Upper lobe of left lung (tissue), 6 donors: ENCODE measurements around the gene ZNF44. TPM values are rescaled to one million over a fixed set of nuclear protein-coding genes. Genes with fewer than 3 reads are reported as not detected.

Experiments
- ATAC-seq, 2 donors: fragments of 200-7000 bp; cut with Tn5 transposase; one replicate each; pipeline ENCODE4 v1.9.1; 2022; ENCODE audit warnings: mild to moderate bottlenecking in 2 of 2, moderate library complexity in 2 of 2; ENCODE audit not compliant: low FRiP score in 2 of 2
- DNase-seq, 2 donors: peaks; one replicate each; pipeline ENCODE4 v3.0.0-alpha.2; 2019 to 2020
- H3K27ac ChIP-seq, 4 donors: fragments of 200-600 bp; sonication (generic); one replicate each; pipeline ENCODE4 v1.5.1; 2016 to 2019
- H3K27me3 ChIP-seq, 4 donors: fragments of 200-600 bp; sonication (generic); one replicate each; pipeline ENCODE4 v1.5.1; 2017 to 2019
- H3K36me3 ChIP-seq, 4 donors: fragments of 200-600 bp; sonication (generic); one replicate each; pipeline ENCODE4 v1.5.1; 2016 to 2019
- H3K4me1 ChIP-seq, 4 donors: fragments of 200-600 bp; sonication (generic); one replicate each; pipeline ENCODE4 v1.5.1; 2018 to 2019
- H3K4me3 ChIP-seq, 4 donors: fragments of 200-600 bp; sonication (generic); one replicate each; pipeline ENCODE4 v1.5.1; 2017 to 2019; ENCODE audit warnings: mild to moderate bottlenecking in 2 of 4, moderate library complexity in 1 of 4
- H3K9me3 ChIP-seq, 4 donors: fragments of 200-600 bp; sonication (generic); one replicate each; pipeline ENCODE4 v1.5.1; 2018 to 2019
- CTCF ChIP-seq, 6 experiments: fragments of 450-650 bp in 4 of 6; fragments of 200-600 bp in 2 of 6; sonication (generic) in 2 of 6; IDR thresholded peaks; one replicate each; pipeline ENCODE4 v1.5.1; 2016 to 2019; ENCODE audit warnings: antibody characterized with exemption in 6 of 6
- EP300 ChIP-seq, 4 donors: sonication (generic); formaldehyde crosslinking; IDR thresholded peaks; one replicate each; pipeline ENCODE4 v1.5.1; 2017; ENCODE audit warnings: antibody characterized with exemption in 4 of 4, control low read depth in 2 of 4
- POLR2A ChIP-seq, 4 donors: fragments of 450-650 bp; IDR thresholded peaks; one replicate each; pipeline ENCODE4 v1.5.1; 2016 to 2017; ENCODE audit warnings: antibody characterized with exemption in 4 of 4, mild to moderate bottlenecking in 2 of 4
- POLR2AphosphoS5 ChIP-seq, 2 donors: sonication (generic); formaldehyde crosslinking; IDR thresholded peaks; one replicate each; pipeline ENCODE4 v1.5.1; 2017; ENCODE audit warnings: antibody characterized with exemption in 2 of 2
- WGBS, 2 donors: methylation state at CpG; one replicate each; pipeline ENCODE4 v1.1.5; 2017 to 2018; 5-methylcytosine and 5-hydroxymethylcytosine counted together
- total RNA-seq, 6 donors: library from RNA; depleted of rRNA in 4 of 6; stranded (reverse); fragments of >200 nt in 4 of 6; gene quantifications; one replicate each; pipeline versions ENCODE4 v1.1.0 to v1.2.1, GENCODE V29; 2016 to 2021
- donor health status: DM: no; HTN: no; CAD: no; lungs with moderate emphysema.
- donor health status: DM: no; HTN: yes; CAD: no; lungs with severe emphysema.

Gene ZNF44
- total RNA-seq, 6 donors from 2014 or later: 10.2 to 22.4 (median 16.5) TPM

GRCh38 chr19:12229990-12230389 is 64.7 kb downstream of the ZNF44 start:
- no peak for DNase-seq
- peaks cover 0 to 18% (median 12%) of the 10 kb centered on the region in 4 donors for H3K9me3 ChIP-seq
- no peaks in the 10 kb centered on the region for H3K4me1 ChIP-seq
- no peak for ATAC-seq
- H3K36me3 ChIP-seq: peaks cover 0 to 4% (median 0%) of the 10 kb centered on the region in 4 donors
- H3K27me3 ChIP-seq: no peaks in the 10 kb centered on the region
- no peak overlapping the region for H3K4me3 ChIP-seq
- 91 to 94% methylated on average over 3 of the region's 3 CpGs for WGBS, 2 donors
- TF ChIP-seq POLR2AphosphoS5 (IDR thresholded peaks at IDR 0.05) (no peak), POLR2A (IDR thresholded peaks at IDR 0.05) (no peak), EP300 (IDR thresholded peaks at IDR 0.05) (no peak), CTCF (IDR thresholded peaks at IDR 0.05) (no peak)
- no peak overlapping the region for H3K27ac ChIP-seq

GRCh38 chr19:12224676-12225075 is 70.0 kb downstream of the ZNF44 start:
- DNase-seq: no peak

GRCh38 chr19:12222980-12223630 is 71.6 kb downstream of the ZNF44 start:
- DNase-seq: no peak
- H3K4me3 ChIP-seq: no peak overlapping the region
- H3K27ac ChIP-seq: no peak overlapping the region
- ATAC-seq: no peak
- no peaks in the 10 kb centered on the region for H3K4me1 ChIP-seq
- H3K27me3 ChIP-seq: no peaks in the 10 kb centered on the region
- peaks cover 0 to 9% (median 3%) of the 10 kb centered on the region in 4 donors for H3K36me3 ChIP-seq
- TF ChIP-seq CTCF (IDR thresholded peaks at IDR 0.05) (no peak), POLR2A (IDR thresholded peaks at IDR 0.05) (no peak)
- H3K9me3 ChIP-seq: peaks cover 0 to 48% (median 12%) of the 10 kb centered on the region in 4 donors
- WGBS, 2 donors: 85 to 86% methylated on average over 1 of the region's 1 CpG

More at GRCh38 chr19:12224676-12225075, 70.0 kb downstream of the ZNF44 start:
- Histone ChIP-seq H3K27me3 (no peaks in the 10 kb centered on the region), H3K36me3 (peaks cover 0 to 9% (median 3%) of the 10 kb centered on the region in 4 donors), H3K9me3 (peaks cover 0 to 36% (median 10%) of the 10 kb centered on the region in 4 donors), H3K4me3 (no peak overlapping the region), H3K27ac (no peak overlapping the region), H3K4me1 (no peaks in the 10 kb centered on the region)
- no peak for ATAC-seq
- 93% methylated on average over 6 of the region's 6 CpGs for WGBS, 2 donors
- TF ChIP-seq EP300 (IDR thresholded peaks at IDR 0.05): no peak
- no peak for TF ChIP-seq POLR2A (IDR thresholded peaks at IDR 0.05)
- TF ChIP-seq CTCF (IDR thresholded peaks at IDR 0.05): no peak
- TF ChIP-seq POLR2AphosphoS5 (IDR thresholded peaks at IDR 0.05): no peak

Other genes with a start within 250 kb of the ZNF44 start
- under 1 TPM in 3 of 6 donors, not detected in 3; 0.14 to 0.30 (median 0.17) TPM for gene ZNF878, start 241.9 kb downstream of the ZNF44 start, total RNA-seq
- gene ZNF844, start 230.2 kb downstream of the ZNF44 start, total RNA-seq: 10 to 100 TPM in 3 of 6 donors, 1 to 10 TPM in 3; 2.3 to 14.7 (median 9.8) TPM
- 1 to 10 TPM in 5 of 6 donors, not detected in 1; 1.9 to 5.4 (median 4.1) TPM for gene ZNF20, start 154.5 kb downstream of the ZNF44 start, total RNA-seq
- gene ZNF625, start 138.1 kb downstream of the ZNF44 start, total RNA-seq: 1 to 10 TPM; 3.0 to 9.8 (median 5.0) TPM
- gene ZNF136, start 131.8 kb downstream of the ZNF44 start, total RNA-seq: 10 to 100 TPM in 2 of 6 donors, 1 to 10 TPM in 4; 5.7 to 15.2 (median 9.2) TPM
- 10 to 100 TPM in 1 of 6 donors, 1 to 10 TPM in 5; 2.0 to 21.0 (median 4.3) TPM for gene ZNF563, start 38.8 kb upstream of the ZNF44 start, total RNA-seq
- gene ZNF442, start 70.8 kb upstream of the ZNF44 start, total RNA-seq: 1 to 10 TPM in 5 of 6 donors, under 1 TPM in 1; 0.33 to 6.3 (median 2.1) TPM
- gene ZNF799, start 106.4 kb upstream of the ZNF44 start, total RNA-seq: 1 to 10 TPM; 3.1 to 7.6 (median 5.4) TPM
- 1 to 10 TPM; 2.7 to 9.4 (median 4.2) TPM for gene ZNF443, start 146.1 kb upstream of the ZNF44 start, total RNA-seq
- gene ZNF709, start 189.9 kb upstream of the ZNF44 start, total RNA-seq: 10 to 100 TPM in 1 of 6 donors, 1 to 10 TPM in 5; 1.9 to 11.2 (median 2.5) TPM